Parathyroid adenoma (tissue), 2 donors: ENCODE results near the gene FIS1.
A peak's percentile ranks its signal among the peaks of the same experiment; 100 is the strongest.

Source experiments
- H2AFZ ChIP-seq: fragments of 300-600 bp; sonication (generic); one replicate; pipeline ENCODE4 v1.7.0; 2017; ENCODE audit warnings: antibody characterized with exemption, mild to moderate bottlenecking
- H3K27ac ChIP-seq: fragments of 300-600 bp; sonication (generic); one replicate; pipeline ENCODE4 v1.7.0; 2017
- H3K27me3 ChIP-seq: fragments of 300-600 bp; sonication (generic); one replicate; pipeline ENCODE4 v1.7.0; 2017; ENCODE audit warnings: low read length; ENCODE audit not compliant: control insufficient read depth, insufficient read depth
- H3K36me3 ChIP-seq: fragments of 300-600 bp; sonication (generic); one replicate; pipeline ENCODE4 v1.7.0; 2017; ENCODE audit warnings: low read length; ENCODE audit not compliant: control insufficient read depth, insufficient read depth
- H3K4me1 ChIP-seq: fragments of 300-600 bp; sonication (generic); one replicate; pipeline ENCODE4 v1.7.0; 2017; ENCODE audit warnings: control low read depth
- H3K4me2 ChIP-seq: fragments of 300-600 bp; sonication (generic); one replicate; pipeline ENCODE4 v1.7.0; 2017; ENCODE audit warnings: low read length
- H3K4me3 ChIP-seq: fragments of 300-600 bp; sonication (generic); one replicate; pipeline ENCODE4 v1.7.0; 2017; ENCODE audit warnings: low read depth, low read length
- H3K79me2 ChIP-seq: fragments of 300-600 bp; sonication (generic); one replicate; pipeline ENCODE4 v1.7.0; 2017; ENCODE audit warnings: control low read depth
- H3K9ac ChIP-seq: fragments of 300-600 bp; sonication (generic); one replicate; pipeline ENCODE4 v1.7.0; 2017; ENCODE audit warnings: mild to moderate bottlenecking
- H3K9me3 ChIP-seq: fragments of 300-600 bp; sonication (generic); one replicate; pipeline ENCODE4 v1.7.0; 2017; ENCODE audit warnings: low read length; ENCODE audit not compliant: control insufficient read depth
- TF ChIP-seq, protein P1 (sequence below): fragments of 300-600 bp; sonication (generic); IDR thresholded peaks from one replicate; pipeline ENCODE4 v1.7.0; 2017; ENCODE audit warnings: antibody characterized with exemption, mild to moderate bottlenecking
- donor health status: primary hyperparathyroidism.

The FIS1 gene

DNA sequence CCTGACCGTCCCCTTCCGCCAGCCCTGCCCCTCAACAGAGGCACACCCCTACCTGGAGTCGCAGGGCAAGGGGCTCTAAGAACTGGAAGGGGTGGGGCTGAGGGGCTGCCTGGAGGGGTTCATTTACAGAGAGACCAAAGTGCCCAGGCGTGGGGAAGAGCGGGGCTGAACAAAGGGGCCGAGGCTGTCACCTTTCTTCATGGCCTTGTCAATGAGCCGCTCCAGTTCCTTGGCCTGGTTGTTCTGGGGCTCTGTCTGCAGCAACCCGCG, 5.0 kb downstream of the FIS1 start:
- Histone ChIP-seq H3K4me2 (no peak overlapping the region), H3K36me3 (no peaks in the 10 kb centered on the region), H3K4me1 (peaks cover 11% of the 10 kb centered on the region), H2AFZ (no peak overlapping the region), H3K4me3 (no peak overlapping the region), H3K79me2 (peaks cover 28% of the 10 kb centered on the region), H3K27ac (peak overlapping the region; percentile 51), H3K27me3 (no peaks in the 10 kb centered on the region), H3K9ac (no peak overlapping the region), H3K9me3 (no peaks in the 10 kb centered on the region)
- TF ChIP-seq, protein P1, sequence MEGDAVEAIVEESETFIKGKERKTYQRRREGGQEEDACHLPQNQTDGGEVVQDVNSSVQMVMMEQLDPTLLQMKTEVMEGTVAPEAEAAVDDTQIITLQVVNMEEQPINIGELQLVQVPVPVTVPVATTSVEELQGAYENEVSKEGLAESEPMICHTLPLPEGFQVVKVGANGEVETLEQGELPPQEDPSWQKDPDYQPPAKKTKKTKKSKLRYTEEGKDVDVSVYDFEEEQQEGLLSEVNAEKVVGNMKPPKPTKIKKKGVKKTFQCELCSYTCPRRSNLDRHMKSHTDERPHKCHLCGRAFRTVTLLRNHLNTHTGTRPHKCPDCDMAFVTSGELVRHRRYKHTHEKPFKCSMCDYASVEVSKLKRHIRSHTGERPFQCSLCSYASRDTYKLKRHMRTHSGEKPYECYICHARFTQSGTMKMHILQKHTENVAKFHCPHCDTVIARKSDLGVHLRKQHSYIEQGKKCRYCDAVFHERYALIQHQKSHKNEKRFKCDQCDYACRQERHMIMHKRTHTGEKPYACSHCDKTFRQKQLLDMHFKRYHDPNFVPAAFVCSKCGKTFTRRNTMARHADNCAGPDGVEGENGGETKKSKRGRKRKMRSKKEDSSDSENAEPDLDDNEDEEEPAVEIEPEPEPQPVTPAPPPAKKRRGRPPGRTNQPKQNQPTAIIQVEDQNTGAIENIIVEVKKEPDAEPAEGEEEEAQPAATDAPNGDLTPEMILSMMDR: no peak

DNA sequence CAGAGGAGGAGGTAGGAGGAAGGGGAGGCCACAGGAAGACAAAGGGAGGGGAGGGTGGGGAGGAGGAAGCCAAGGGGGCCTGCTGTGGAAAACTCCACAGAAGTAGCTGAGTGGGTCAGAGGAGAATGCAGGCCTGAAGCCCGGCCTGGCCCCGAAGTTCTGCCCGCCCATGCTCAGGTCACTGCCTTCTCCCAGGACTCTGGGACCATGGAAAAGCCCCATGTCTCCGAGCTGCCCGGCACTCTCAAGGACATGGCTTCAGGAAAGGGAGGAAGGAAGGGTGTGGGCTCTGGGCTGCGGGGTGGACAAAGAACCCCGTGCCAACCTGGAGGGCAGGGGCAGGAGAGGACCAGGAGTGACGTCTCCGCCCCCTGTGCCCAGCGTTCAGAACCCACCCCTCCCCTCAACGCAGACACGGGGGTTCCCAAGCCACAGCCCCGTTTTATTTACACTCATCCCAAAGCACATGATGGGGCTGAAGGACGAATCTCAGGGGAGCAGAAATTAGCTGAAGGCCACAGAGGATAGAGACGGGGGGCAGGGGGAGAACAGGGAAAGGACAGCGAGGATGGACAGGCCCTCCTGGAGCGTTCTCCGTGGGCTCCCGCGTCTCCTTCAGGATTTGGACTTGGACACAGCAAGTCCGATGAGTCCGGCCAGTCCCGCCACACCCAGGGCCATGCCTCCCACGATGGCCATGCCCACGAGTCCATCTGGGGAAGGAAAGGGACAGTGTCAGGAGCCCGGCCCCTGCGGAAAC, 5.5 kb downstream of the FIS1 start:
- H3K36me3 ChIP-seq: no peaks in the 10 kb centered on the region
- H3K4me2 ChIP-seq: no peak overlapping the region
- H3K27ac ChIP-seq: peak overlapping the region; percentile 51
- no peaks in the 10 kb centered on the region for H3K9me3 ChIP-seq
- no peak overlapping the region for H2AFZ ChIP-seq
- TF ChIP-seq, protein P1: no peak
- H3K79me2 ChIP-seq: peaks cover 28% of the 10 kb centered on the region
- H3K4me3 ChIP-seq: no peak overlapping the region
- H3K9ac ChIP-seq: no peak overlapping the region
- H3K4me1 ChIP-seq: peaks cover 11% of the 10 kb centered on the region
- H3K27me3 ChIP-seq: no peaks in the 10 kb centered on the region

GRCh38 chr7:101238226-101239182, 6.4 kb downstream of the FIS1 start:
- no peak overlapping the region for H2AFZ ChIP-seq
- no peaks in the 10 kb centered on the region for H3K36me3 ChIP-seq
- no peak overlapping the region for H3K9ac ChIP-seq
- H3K4me3 ChIP-seq: no peak overlapping the region
- no peak overlapping the region for H3K4me2 ChIP-seq
- TF ChIP-seq, protein P1: no peak
- H3K27ac ChIP-seq: peak overlapping the region; percentile 24
- peaks cover 6% of the 10 kb centered on the region for H3K4me1 ChIP-seq
- no peaks in the 10 kb centered on the region for H3K9me3 ChIP-seq
- H3K79me2 ChIP-seq: peaks cover 28% of the 10 kb centered on the region
- H3K27me3 ChIP-seq: no peaks in the 10 kb centered on the region

DNA sequence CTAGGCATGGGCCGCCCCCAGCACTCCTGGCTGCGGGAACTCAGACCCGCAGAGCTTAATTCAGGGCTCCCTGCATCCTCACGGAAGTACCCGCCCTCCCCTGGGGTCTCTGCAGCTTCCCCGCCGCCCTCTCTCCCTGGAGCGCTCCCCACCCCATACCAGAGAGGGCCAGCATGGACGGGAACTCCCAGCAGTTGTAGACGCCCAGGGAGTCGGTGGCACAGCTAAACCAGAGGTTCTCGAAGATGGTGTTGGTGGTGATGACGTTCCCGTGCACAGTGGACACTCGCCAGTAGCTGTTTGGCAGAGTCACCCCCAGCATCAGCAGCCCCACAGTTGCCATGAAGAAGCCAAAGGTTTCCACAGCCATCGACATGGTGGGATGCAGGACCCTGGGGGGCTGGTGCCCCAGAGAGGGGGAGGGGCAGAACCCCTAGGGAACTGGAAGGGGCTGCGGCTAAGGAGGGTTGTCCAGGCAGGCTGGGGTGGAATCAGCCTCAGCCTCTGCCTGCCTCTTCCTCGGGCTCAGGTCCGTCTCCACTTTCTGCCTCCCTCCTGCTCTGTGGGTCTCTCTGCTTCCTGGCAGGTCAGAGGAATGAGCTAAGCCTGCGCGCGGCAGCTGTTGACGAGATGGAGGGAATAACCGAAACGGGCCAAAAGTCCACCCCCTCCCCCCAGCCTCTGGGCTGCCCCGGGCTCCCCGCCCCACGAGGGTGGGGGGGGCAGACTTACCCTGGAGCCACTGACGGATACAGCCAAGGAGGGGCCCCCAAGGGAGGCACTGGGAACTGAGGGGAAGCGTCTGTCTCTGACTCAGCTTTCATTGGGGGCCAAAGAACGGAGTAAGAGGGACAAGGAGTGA, 7.4 kb downstream of the FIS1 start, which contains the start of gene CLDN15:
Gene CLDN15 (minus strand): TSS at position 597 of the 862 bp plus-strand sequence. CDS start 221 bp downstream, at position 376.
- no peak within 1 kb of the TSS for H3K9ac ChIP-seq
- no peak within 1 kb of the TSS for H3K4me3 ChIP-seq

More for the DNA sequence above, 7.4 kb downstream of the FIS1 start, which contains the start of gene CLDN15:
- Histone ChIP-seq H3K27ac (peak within 1 kb of the TSS; percentile 30), H3K36me3 (no peaks in the 10 kb centered on the region), H3K4me1 (no peaks in the 10 kb centered on the region), H3K9me3 (no peaks in the 10 kb centered on the region), H2AFZ (no peak within 1 kb of the TSS), H3K4me2 (peak within 1 kb of the TSS; percentile 17), H3K27me3 (no peaks in the 10 kb centered on the region), H3K79me2 (peaks cover 24% of the 10 kb centered on the region)
- TF ChIP-seq, protein P1: no peak
